Stimulated activated CD4-positive, alpha-beta T cell treated with anti-CD3 and anti-CD28 coated beads, Interleukin-4, amount 100 ng/mL, for 24 hours (primary cell): ENCODE data around the gene RPS14.
"Not testable (repeated sequence)": the region's sequence is repeated elsewhere in the genome, so short reads cannot be mapped to it uniquely, and the experiment has no call there.

Experiments
- DNase-seq: peaks from one replicate; pipeline ENCODE4 v3.0.0-alpha.2; 2020

RPS14 gene

GRCh38 chr5:150479416-150479815 lies 29.9 kb upstream of the RPS14 start:
- DNase-seq: no peak

GRCh38 chr5:150476568-150476967 lies 27.0 kb upstream of the RPS14 start:
- DNase-seq: not testable (repeated sequence)

DNA sequence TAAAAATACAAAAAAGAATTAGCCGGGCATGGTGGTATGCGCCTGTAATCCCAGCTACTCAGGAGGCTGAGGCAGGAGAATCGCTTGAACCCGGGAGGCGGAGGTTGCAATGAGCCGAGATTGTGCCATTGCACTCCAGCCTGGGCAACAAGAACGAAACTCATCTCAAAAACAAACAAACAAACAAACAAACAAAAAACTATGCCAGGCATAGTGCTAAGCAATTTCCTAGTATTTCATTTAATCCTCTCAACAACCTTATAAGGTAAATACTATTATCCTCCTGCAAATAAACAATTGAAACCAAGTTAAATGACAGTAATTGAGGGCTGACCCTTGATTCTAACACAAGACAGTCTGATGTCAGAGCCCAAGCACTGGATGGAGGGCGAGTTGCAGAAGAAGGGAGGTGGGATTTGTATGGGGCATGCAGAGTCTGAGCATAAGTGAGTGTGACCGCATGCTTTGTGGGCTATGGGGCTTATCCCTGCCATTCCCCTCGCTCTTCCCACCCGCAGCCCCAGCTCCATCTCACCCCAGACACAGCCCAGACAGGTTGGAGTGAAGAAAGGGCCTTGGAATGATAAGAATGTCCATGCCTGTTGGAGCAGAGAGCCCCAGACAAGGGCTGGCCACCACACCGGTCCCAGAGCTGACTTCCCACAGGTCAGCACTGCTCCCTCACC lies 24.3 kb upstream of the RPS14 start:
- DNase-seq: no peak

DNA sequence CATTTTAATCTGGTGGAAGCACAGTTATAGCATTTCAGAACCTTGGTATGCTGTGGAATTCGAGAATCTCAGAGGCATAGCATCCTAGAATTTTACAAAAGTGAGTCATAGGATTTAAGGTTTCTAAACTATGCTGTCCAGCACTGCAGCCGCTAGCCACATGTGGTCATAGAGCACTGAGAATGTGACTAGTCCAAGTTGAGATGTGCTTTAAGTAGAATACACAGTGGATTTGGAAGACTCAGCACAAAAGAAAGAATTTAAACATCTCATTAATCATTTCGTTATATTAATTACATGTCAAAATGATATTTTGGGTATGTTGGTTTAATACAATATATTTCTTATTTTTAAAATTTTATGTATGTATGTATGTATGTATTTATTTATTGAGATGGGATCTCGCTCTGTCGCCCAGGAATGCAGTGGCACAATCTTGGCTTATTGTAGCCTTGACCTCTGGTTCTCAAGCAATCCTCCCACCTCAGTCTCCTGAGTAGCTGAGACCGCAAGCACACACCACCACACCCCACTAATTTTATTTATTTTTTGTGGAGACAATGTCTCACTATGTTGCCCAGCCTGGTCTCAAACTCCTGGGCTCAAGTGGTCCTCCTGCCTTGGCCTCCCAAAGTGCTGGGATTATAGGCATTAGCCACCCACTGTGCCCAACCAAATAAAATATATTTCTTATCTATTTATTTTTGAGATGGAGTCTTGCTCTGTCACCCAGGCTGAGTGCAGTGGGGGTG lies 20.4 kb upstream of the RPS14 start:
- DNase-seq: no peak

DNA sequence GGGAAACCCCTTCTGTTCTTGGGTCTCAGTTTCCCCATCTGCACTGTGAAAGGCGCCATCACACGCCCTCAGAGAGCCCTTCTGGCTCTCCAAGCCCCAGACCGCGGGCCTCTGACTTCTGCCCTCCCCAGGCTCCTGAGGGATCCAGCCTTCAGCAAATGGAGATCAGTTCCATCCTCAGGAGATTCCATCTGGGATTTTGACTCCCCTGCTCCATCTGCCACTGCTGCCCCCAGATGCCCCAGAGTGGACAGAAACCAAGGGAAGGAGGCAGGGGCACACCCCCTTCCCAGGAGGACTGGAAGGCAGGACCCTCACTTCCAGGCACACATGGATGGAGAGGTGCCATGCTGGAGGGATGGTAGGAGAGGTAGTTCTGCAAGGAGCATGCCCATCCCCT lies 18.7 kb upstream of the RPS14 start:
- DNase-seq: no peak

DNA sequence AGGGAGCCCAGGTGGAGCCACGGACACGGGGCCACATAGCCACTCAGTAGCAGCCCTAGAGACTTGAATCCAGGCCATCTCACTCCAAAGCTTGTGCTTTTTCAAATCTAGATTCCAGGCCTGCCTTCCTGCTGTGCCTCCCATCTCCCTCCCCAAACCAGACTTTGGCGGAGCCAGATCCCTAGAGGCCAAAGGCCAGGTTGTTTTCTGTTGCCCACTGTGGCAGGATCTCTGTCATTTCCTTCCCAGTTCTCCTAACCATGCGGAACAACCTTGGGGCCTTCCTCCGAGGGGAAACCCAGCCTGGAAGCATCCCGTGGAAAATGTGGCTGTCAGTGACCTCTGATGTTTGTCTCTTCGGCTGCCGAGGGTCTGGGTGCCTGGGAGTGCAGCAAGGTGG lies 16.4 kb upstream of the RPS14 start:
- DNase-seq: no peak

GRCh38 chr5:150464554-150465012 lies 15.0 kb upstream of the RPS14 start:
- no peak for DNase-seq

DNA sequence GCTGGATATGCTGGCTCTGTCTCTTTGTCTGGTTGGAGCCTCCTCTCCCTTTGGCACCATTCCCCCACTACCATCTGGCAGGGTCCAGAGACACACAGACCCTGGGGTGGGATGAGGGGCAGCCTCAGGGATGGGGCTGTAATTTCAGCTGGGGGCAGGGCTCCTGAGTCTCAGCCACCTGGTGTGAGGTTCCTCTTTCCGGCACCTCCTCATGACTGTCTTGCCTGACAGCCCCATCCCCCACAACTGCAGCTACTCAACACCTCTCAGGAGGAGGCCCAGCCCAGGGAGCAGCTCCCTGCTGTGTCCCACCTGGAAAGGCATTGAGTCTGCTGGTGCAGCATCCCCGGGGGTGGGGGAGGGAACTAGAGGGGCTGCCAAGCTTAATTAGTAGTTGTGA lies 11.7 kb upstream of the RPS14 start:
- no peak for DNase-seq

DNA sequence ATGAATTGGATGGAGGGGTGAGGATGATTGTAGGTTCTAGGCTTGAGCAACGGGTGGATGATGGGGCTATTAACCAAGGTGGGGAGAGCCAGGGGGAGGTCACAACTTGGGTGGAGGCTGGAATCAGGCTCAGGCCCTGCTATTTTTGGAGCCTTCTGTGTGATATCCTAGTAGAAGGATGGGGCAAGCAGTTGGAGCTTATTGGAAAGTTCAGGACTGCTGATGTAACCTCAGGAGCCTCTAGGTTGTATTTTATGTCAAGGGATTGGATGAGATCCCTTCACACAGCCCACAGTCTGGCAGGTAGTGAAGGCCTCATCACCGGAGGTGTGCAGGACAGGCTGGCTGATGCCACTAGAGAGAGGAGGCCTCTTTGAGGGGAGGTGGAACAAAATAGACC lies 11.2 kb upstream of the RPS14 start:
- DNase-seq: no peak

GRCh38 chr5:150458802-150459557 lies 9.4 kb upstream of the RPS14 start:
- peak; percentile 90 for DNase-seq

- DNase-seq: no peak
Measured at GRCh38 chr5:150457562-150458240, 8.2 kb upstream of the RPS14 start.

- no peak for DNase-seq
Measured at GRCh38 chr5:150457121-150457520, 7.6 kb upstream of the RPS14 start.

DNA sequence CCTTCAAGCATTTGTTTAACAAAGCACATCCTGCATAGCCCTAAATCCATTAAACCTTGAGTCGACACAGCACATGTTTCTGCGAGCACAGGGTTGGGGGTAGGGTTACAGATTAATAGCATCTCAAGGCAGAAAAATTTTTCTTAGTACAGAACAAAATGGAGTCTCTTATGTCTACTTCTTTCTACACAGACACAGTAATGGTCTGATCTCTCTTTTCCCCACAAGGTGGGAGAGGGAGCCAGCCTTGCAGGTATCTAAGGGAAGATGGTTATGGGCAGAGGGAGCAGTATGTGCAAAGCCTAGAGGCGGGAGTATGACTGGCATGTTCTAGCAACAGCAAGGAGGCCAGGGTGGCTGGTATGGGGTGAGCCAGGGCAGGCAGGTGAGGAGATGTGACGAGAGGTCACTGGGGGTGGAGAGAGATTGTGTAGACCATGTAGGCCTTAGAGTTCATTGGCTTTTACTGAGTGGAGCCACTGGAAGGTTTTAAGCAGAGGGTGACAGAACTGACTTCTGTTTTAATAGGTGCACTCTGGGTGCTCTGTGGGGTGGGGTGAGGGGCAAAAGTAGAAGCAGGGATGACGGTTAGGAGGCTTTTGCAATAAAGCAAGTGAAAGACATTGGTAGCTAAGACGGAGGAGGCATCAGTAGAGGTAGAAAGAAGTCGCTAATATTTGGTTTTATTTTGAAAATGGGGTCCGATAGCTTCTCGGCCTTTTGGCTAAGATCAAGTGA lies 5.1 kb upstream of the RPS14 start:
- DNase-seq: no peak

DNA sequence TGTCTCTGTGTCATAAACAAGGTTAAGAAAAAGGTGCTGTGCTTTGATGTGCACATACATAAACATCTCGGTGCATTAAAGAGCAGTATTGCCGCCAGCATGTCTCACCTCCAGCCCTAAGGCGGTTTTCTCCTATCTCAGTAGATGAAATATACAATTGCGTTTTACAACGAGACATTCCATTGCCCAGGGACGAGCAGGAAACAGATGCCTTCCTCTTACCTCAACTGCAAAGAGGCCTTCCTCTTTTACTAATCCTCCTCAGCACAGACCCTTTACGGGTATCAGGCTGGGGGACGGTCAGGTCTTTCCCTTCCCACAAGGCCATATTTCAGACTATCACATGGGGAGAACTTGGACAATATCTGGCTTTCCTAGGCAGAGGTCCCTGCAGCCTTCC lies 4.5 kb upstream of the RPS14 start:
- not testable (repeated sequence) for DNase-seq

- DNase-seq: no peak
Measured at GRCh38 chr5:150452914-150453313, 3.4 kb upstream of the RPS14 start.

GRCh38 chr5:150451594-150451993 lies 2.1 kb upstream of the RPS14 start:
- DNase-seq: no peak

GRCh38 chr5:150448952-150449516 lies 505 bp downstream of the RPS14 start:
- no peak for DNase-seq

GRCh38 chr5:150448334-150448733 lies 1.2 kb downstream of the RPS14 start:
- no peak for DNase-seq

DNA sequence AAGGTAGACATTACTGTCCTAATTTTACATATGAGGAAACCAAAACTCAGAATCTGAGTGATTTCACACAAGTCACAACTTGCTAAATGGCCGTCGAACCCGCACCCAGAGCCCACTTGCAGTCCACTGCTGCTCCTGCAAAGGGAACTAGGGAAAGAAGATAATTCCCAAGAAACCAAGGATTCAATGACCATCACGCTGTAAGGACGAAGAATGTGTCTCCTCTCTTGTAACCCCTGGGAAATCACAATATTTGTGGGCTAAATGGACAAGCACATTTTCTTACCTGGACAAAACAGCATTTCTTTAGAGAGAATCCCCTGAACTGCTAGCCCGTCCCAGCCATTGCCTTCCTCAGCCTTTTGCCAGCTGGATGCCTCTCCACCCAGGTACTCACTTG lies 2.4 kb downstream of the RPS14 start:
- DNase-seq: no peak

- no peak for DNase-seq
Measured at GRCh38 chr5:150446583-150446982, 3.0 kb downstream of the RPS14 start.

GRCh38 chr5:150446088-150446487 lies 3.5 kb downstream of the RPS14 start:
- no peak for DNase-seq

GRCh38 chr5:150444770-150445169 lies 4.8 kb downstream of the RPS14 start:
- DNase-seq: no peak
